ENCODE measurements around the gene ABLIM1.
A peak's percentile ranks its signal among the peaks of the same experiment; 100 is the strongest.
"Not testable (repeated sequence)": the region's sequence is repeated elsewhere in the genome, so short reads cannot be mapped to it uniquely, and the experiment has no call there.

ABLIM1 gene

DNA sequence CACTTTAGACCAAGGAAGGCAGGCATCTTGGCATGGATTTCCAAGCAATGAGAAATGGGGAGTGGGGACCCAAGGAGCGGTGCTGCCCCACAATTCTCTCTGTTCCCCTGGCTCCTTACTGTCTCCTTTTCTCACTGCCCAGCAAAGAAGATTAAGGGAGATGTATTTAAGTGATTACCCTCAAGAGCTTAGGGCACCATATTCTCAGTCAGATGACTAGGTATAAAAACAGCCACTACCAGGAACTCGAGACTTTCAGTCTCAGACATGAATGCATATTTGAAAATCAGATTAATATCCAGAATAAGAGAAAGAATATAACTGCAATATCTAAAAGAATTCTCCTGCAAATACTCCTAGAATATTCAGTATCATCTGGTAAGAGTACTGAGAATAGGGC, at the start of gene ABLIM1:
TSS of gene ABLIM1 (minus strand) at position 101 of the 400 bp plus-strand sequence. CDS start at position 26, 75 bp downstream.
- no peak within 1 kb of the TSS for H3K4me3 ChIP-seq (ENCODE audit: low read depth, low read length)
- TF ChIP-seq CTCF (IDR thresholded peaks at IDR 0.05; ENCODE audit: borderline replicate concordance, insufficient read depth, low read depth, low read length): no peak

GRCh38 chr10:114706458-114707055, 48.5 kb upstream of the ABLIM1 start:
- TF ChIP-seq CTCF (IDR thresholded peaks at IDR 0.05; ENCODE audit: borderline replicate concordance, insufficient read depth, low read depth, low read length): no peak
- H3K4me3 ChIP-seq (ENCODE audit: low read depth, low read length): no peak overlapping the region

- no peak overlapping the region for H3K4me3 ChIP-seq (ENCODE audit: low read depth, low read length)
- no peak for TF ChIP-seq CTCF (IDR thresholded peaks at IDR 0.05; ENCODE audit: borderline replicate concordance, insufficient read depth, low read depth, low read length)
Observed at GRCh38 chr10:114704679-114705078, 46.6 kb upstream of the ABLIM1 start.

DNA sequence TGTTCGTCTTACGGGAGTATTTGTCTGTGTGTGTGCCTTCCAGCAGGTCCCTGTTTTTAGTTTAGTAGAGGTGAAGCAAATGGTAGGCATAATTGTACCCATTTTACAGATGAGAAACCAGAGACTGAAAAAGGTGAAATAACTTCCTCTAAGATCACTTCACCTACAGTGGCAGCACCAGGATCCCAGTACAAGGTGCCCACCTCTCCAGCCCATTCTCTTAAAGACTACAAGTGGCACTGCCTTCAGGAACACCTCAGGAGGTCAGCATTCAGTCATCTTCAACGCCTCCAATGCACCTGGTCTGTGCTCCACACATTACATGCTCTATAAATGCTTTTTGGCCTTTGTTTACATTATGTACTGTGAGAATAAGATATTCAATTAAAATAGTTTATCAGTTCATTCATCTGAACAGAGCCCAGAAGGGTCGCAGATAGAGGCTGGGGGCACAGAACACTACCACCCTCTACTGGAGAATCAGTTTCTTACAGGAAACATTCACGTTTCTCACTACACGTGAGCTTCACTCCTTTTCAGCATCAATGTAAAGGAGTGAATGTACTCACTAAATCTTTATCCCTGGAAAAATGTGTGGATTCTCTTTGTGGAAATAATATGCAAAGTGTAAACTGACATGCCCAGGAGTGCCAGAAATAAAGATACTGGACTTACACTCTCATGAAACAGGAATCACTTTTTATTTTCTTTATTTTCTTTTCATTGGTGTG, 45.5 kb upstream of the ABLIM1 start:
- H3K4me3 ChIP-seq (ENCODE audit: low read depth, low read length): no peak overlapping the region

GRCh38 chr10:114698271-114699061, 40.4 kb upstream of the ABLIM1 start:
- no peak for TF ChIP-seq CTCF (IDR thresholded peaks at IDR 0.05; ENCODE audit: borderline replicate concordance, insufficient read depth, low read depth, low read length)
- H3K4me3 ChIP-seq (ENCODE audit: low read depth, low read length): no peak overlapping the region

More for the DNA sequence above, 45.5 kb upstream of the ABLIM1 start:
- TF ChIP-seq CTCF (IDR thresholded peaks at IDR 0.05; ENCODE audit: borderline replicate concordance, insufficient read depth, low read depth, low read length): peak; percentile 59; the same call in 1 of the 2 replicates

- H3K4me3 ChIP-seq (ENCODE audit: low read depth, low read length): no peak overlapping the region
- TF ChIP-seq CTCF (IDR thresholded peaks at IDR 0.05; ENCODE audit: borderline replicate concordance, insufficient read depth, low read depth, low read length): no peak
Observed at GRCh38 chr10:114697061-114697598, 39.1 kb upstream of the ABLIM1 start.

DNA sequence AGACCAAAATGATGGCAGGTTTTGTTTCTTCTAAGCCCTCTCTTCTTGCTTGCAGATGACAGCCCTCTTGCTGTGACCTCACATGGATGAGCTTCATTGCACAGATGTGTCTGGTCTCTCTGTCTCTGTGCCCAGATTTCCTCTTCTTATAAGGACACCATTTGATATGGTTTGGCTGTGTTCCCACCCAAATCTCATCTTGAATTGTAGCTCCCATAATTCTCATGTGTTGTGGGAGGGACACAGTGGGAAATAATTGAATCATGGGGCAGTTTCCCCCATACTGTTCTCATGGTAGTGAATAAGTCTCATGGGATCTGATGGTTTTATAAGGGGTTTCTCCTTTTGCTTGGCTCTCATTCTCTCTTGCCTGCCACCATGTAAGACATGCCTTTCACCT, 38.2 kb upstream of the ABLIM1 start:
- not testable (repeated sequence) for H3K4me3 ChIP-seq (ENCODE audit: low read depth, low read length)

All from GM12875 (cell line).